Measurements from ENCODE around the gene SPRR2G. TPM values are rescaled to one million over a fixed set of nuclear protein-coding genes. Genes with fewer than 3 reads are reported as not detected.
"Not testable (repeated sequence)": the region's sequence is repeated elsewhere in the genome, so short reads cannot be mapped to it uniquely, and the experiment has no call there.

Gene SPRR2G
- total RNA-seq, 1 donor from 2014 or later: not detected

GRCh38 chr1:153120945-153121344, 29.7 kb downstream of the SPRR2G start:
- ATAC-seq (no peak), DNase-seq (ENCODE audit: low spot score) (no peak)
- intact Hi-C loops (cut with DNase I): no loop called here

- ATAC-seq (no peak), DNase-seq (ENCODE audit: low spot score) (no peak)
- intact Hi-C loops (cut with DNase I): no loop called here
These were observed 31.2 kb downstream of the SPRR2G start for GRCh38 chr1:153119491-153119971.

DNA sequence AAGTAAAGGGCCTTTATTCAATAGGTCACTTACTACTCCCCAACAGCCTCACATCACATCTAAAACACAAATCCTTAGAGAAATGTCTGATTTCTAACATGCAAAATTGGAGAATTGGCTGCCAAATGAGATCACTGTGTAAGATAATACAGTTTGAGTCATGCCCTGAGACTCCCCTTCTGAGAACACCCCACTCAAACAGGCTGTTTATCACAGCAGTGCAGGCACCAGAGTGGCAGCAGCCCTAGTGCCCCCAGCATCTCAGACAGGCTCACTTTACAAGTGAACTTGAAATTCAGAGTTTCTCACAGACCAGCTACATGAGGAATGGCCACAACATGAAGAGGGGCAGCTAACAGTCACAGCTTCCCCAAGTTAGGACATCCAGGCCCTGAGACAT, 35.4 kb downstream of the SPRR2G start:
- intact Hi-C loops (cut with DNase I); DNase-seq (ENCODE audit: low spot score); ATAC-seq: not testable (repeated sequence)

- ATAC-seq (no peak), DNase-seq (ENCODE audit: low spot score) (no peak)
- intact Hi-C loops (cut with DNase I): no loop called here
These were observed 37.3 kb downstream of the SPRR2G start, which contains the start of gene SPRR2F for GRCh38 chr1:153113416-153113815. Gene SPRR2F, minus strand, starts transcription at chr1:153113516. Its CDS starts 783 bp downstream, at chr1:153112733.

DNA sequence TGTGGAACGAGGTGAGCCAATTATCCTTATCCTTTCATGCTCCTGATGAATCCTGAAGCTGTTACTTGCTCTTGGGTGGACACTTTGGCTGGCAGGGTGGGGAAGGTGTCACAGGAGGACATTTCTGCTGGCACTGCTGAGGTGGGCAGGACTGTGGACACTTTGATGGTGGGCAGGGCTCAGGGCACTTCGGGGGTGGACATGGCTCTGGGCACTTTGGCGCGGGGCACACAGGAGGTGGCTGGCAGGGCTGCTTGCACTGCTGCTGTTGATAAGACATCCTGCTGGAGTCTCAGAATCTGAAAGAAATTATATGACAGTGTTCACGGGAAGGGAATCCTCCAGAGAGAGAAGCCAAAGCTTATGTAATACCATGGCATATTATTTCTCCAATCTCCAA, 38.2 kb downstream of the SPRR2G start:
- intact Hi-C loops (cut with DNase I); ATAC-seq; DNase-seq (ENCODE audit: low spot score): not testable (repeated sequence)

DNA sequence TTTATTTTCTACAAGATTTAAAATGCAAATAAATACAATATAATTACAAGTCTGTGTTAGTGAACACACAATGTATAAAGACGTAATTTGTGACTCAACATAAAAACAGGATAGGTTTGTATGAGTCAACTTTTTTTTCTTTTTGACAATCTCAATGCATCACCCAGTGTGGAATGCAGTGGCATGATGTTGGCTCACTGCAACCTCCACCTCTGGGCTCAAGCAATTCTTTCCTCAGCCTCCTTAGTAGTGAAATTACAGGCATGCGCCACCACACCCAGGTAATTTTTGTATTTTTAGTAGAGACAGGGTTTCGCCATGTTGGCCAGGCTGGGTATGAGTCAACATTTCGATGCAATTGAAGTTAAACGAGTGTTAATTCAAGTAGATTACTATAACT, 50.4 kb downstream of the SPRR2G start:
- DNase-seq (ENCODE audit: low spot score) (no peak), ATAC-seq (no peak)
- intact Hi-C loops (cut with DNase I): no loop called here

Other genes with a start within 250 kb of the SPRR2G start
- gene IVL, start 242.3 kb downstream of the SPRR2G start, total RNA-seq: not detected
- not detected for gene SPRR5, start 203.7 kb downstream of the SPRR2G start, total RNA-seq
- not detected for gene SPRR4, start 180.2 kb downstream of the SPRR2G start, total RNA-seq
- not detected for gene SPRR1A, start 166.8 kb downstream of the SPRR2G start, total RNA-seq
- 0.45 TPM for gene SPRR3, start 149.1 kb downstream of the SPRR2G start, total RNA-seq
- not detected for gene SPRR1B, start 119.7 kb downstream of the SPRR2G start, total RNA-seq
- gene SPRR2D, start 109.8 kb downstream of the SPRR2G start, total RNA-seq: not detected
- 0.67 TPM for gene SPRR2A, start 93.4 kb downstream of the SPRR2G start, total RNA-seq
- gene SPRR2B, start 79.3 kb downstream of the SPRR2G start, total RNA-seq: not detected
- gene SPRR2E, start 56.4 kb downstream of the SPRR2G start, total RNA-seq: not detected
- gene SPRR2F, start 37.4 kb downstream of the SPRR2G start, total RNA-seq: not detected
- gene LELP1, start 52.5 kb upstream of the SPRR2G start, total RNA-seq: not detected
- not detected for gene PRR9, start 66.7 kb upstream of the SPRR2G start, total RNA-seq
- not detected for gene LORICRIN, start 108.8 kb upstream of the SPRR2G start, total RNA-seq
- not detected for gene PGLYRP3, start 162.1 kb upstream of the SPRR2G start, total RNA-seq
- not detected for gene PGLYRP4, start 198.0 kb upstream of the SPRR2G start, total RNA-seq
- 225 TPM for gene S100A9, start 207.0 kb upstream of the SPRR2G start, total RNA-seq
- 15.3 TPM for gene S100A12, start 224.7 kb upstream of the SPRR2G start, total RNA-seq
- gene S100A8, start 240.2 kb upstream of the SPRR2G start, total RNA-seq: 192 TPM

Measured in sciatic nerve (tissue), 2 donors.